Uterus (tissue), 2 donors: ENCODE measurements around the gene ITPR1.

Experiments used
- CTCF ChIP-seq, 4 experiments: fragments of 200-600 bp in 2 of 4; fragments of 450-650 bp in 2 of 4; sonication (generic) in 2 of 4; IDR thresholded peaks; one replicate each; pipeline ENCODE4 v1.5.1; 2016 to 2019; ENCODE audit warnings: antibody characterized with exemption in 4 of 4, mild to moderate bottlenecking in 2 of 4, moderate library complexity in 1 of 4
- POLR2A ChIP-seq, 2 donors: fragments of 450-650 bp; IDR thresholded peaks; one replicate each; pipeline ENCODE4 v1.6.1; 2016; ENCODE audit warnings: antibody characterized with exemption in 2 of 2, mild to moderate bottlenecking in 1 of 2, moderate library complexity in 1 of 2

GRCh38 chr3:4680871-4681300, 187.7 kb downstream of the ITPR1 start:
- TF ChIP-seq POLR2A (IDR thresholded peaks at IDR 0.05) (no peak), CTCF (IDR thresholded peaks at IDR 0.05) (no peak)
